ENCODE data around the gene CABCOCO1. TPM values are rescaled to one million over a fixed set of nuclear protein-coding genes. Genes with fewer than 3 reads are reported as not detected.

The CABCOCO1 gene
- 5.5 TPM for total RNA-seq

GRCh38 chr10:61662794-61663259 lies at the start of gene CABCOCO1:
CABCOCO1 (plus strand) TSS chr10:61662929; CDS start chr10:61662973, 44 bp downstream.

Other genes starting within 250 kb of the CABCOCO1 start
- 1.8 TPM for gene TMEM26, start 209.5 kb upstream of the CABCOCO1 start, total RNA-seq
- gene ARID5B, start 238.8 kb downstream of the CABCOCO1 start, total RNA-seq = 27.9 TPM